HG03103 (cell line): ENCODE measurements around the gene TEX48.
A peak's percentile ranks its signal among the peaks of the same experiment; 100 is the strongest.

Source experiments
- ATAC-seq: cut with Tn5 transposase; IDR thresholded peaks from one replicate; pipeline ENCODE4 v1.9.1; 2021; ENCODE audit warnings: low read depth; ENCODE audit not compliant: unreplicated experiment

Gene TEX48

GRCh38 chr9:114694146-114694545 lies 12.2 kb upstream of the TEX48 start:
- ATAC-seq, result no peak

DNA sequence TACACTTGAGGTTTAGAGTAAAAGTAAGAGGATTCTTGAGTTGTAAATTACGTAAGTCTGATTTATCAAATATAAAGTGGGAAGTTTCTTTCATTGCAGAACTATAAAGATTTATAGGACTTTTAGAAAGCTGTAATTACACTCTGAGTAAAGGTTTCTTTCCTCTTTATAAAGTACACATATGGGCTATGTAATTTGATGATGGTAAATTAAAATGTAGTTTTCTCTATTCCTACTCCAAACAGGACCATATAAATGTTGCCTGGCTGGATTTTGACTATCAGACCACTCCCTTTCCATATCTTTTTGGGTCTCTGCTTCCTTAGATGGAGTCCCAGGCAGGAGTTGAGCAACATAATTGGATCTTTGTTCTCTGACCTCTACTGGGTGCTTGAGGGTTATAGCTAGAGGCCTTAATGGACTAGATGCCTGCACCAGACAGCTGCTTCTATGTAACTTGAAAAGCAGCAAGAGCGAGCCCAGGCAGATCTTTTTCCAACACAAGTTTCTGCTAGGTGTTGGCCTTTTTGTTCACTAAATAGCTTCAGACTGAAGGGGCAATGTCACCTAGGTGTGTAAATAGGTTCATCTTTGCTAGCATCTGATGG lies 11.4 kb upstream of the TEX48 start:
- no peak for ATAC-seq

DNA sequence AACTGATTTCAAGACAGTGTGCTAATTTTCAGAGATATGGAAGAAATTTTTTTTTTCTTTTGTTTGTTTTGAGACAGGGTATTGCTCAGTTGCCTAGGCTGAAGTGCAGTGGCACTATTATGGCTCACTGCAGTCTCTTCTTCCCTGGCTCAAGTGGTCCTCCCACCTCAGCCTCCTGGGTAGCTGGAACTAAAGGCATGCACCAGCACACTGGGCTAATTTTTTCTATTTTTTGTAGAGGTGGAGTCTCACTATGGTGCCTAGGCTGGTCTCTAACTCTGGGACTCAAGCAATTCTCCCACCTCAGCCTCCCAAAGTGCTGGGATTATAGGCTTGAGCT lies 9.9 kb upstream of the TEX48 start:
- ATAC-seq, result no peak

DNA sequence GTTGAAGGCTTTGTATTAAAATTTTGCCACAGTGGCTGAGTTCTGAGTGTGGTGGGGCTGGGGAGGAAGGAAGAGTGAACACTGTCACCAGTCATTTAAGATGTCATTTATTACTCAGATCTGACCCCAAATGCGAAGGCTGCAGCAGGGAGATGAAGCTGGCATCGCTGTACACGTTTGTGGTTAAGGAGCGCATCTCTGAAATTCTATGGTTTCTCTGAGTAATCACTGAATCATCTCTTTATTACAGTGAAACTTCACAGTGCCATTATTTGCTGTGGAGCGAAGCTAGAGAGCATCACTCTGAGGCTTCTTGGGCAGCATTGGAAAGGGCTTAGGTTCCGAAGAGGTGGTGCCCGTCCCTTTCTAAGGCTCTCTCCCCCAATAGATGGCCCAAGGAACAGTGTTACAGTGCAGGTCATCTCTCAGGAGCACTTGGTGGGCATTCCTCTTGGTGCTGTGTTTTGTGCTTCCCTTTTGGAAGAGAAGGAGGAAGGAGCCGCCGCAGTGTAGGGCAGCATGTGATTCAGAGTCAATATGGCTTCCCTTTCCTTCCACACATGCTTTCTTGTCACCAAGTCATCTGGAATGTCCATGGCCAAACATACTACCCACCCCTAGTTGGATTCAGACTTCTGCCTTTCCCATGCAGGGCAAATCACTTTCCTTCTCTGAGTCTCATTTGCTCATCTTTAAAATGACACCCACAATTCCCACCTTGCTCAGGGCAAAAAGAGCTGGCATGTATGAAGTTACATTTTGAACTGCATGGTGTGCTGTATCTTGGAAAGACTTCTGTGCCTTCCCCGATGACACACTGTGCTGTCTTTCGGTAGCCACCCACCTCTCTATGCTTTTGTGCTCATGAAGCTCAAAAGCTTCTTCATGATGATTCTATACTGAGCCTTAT lies 9.3 kb upstream of the TEX48 start:
- ATAC-seq, result peak; percentile 61

GRCh38 chr9:114690308-114690707 lies 8.3 kb upstream of the TEX48 start:
- ATAC-seq, result no peak

GRCh38 chr9:114689813-114690212 lies 7.8 kb upstream of the TEX48 start:
- no peak for ATAC-seq

DNA sequence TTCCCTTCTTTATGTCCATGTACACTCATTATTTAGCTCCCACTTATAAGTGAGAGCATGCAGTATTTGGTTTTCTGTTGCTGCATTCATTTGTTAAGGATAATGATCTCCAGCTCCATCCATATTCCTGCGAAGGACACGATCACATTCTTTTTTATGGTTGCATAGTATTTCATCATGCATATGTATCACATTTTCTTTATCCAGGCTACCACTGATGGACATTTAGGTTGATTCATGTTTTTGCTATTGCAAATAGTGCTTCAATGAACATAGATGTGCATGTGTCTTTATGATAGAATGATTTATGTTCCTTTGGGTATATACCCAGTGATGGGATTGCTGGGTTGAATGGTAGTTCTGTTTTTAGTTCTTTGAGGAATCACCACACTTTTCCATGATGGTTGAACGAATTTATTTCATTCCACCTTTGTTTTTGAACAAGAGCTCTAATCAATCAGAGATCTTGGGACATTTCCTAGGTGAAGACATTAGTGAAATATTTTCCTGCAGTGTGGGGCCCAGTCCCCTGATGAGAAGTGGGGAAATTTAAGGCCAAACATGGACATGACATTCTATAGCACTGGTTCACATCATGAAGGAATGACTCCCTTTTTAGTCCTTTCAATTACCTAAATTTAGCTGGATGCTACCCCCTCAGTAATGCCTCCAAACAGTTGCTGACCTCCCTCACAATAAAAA lies 7.1 kb upstream of the TEX48 start:
- no peak for ATAC-seq

DNA sequence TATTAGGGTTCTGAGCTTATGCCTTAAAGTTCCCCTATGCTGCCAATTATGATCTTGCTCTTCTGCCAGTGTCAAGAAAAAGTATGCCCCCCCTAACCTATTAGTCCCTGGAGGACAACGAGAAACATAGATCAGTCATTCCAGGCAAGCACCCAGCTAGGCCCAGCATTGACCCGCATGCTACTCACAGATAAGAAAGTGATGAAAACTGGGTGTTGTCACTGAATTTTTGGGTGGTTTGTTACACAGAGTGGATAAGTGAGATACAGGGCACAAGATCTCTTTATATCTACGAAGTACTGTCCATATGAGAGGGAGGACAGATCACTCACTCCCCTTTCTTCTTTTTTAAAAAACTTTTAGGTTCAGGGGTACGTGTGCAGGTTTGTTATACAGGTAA lies 6.4 kb upstream of the TEX48 start:
- no peak for ATAC-seq

DNA sequence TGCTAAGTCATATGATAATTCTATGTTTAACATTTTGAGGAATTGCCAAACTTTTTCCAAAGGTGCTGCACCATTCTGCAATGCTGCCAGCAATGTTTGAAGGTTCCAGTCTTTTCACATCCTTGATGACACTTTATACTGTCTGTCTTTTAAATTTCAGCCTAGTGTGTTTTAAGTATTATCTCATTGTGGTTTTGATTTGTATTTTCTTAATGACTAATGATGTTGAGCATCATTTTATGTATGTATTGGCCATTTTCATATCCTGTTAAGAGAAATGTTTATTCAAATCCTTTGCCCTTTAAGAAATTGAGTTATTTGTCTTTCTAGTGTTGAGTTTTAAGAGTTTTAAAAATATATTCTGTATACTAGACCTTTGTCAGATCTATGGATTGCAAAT lies 5.0 kb upstream of the TEX48 start:
- no peak for ATAC-seq

DNA sequence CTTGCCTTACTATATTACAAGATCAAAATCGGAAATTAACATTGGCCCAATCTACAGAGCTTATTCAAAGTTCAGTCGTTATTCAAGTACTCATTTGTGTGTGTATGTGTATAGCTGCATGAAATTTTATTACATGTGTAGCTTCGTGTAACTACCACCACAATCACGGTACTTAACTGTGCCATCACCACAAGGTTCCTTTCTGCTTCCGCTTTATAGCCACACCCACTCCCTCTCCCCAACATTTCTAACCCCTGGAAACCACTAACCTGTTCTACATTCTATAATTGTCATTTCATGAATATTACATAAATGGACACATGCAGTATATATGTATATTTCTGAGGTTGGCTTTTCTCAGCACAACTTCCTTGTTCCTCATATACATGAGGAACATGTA lies 4.0 kb upstream of the TEX48 start:
- no peak for ATAC-seq

GRCh38 chr9:114684036-114684435 lies 2.0 kb upstream of the TEX48 start:
- ATAC-seq, result no peak

- ATAC-seq, result no peak
Observed at GRCh38 chr9:114682846-114683245, 854 bp upstream of the TEX48 start.

DNA sequence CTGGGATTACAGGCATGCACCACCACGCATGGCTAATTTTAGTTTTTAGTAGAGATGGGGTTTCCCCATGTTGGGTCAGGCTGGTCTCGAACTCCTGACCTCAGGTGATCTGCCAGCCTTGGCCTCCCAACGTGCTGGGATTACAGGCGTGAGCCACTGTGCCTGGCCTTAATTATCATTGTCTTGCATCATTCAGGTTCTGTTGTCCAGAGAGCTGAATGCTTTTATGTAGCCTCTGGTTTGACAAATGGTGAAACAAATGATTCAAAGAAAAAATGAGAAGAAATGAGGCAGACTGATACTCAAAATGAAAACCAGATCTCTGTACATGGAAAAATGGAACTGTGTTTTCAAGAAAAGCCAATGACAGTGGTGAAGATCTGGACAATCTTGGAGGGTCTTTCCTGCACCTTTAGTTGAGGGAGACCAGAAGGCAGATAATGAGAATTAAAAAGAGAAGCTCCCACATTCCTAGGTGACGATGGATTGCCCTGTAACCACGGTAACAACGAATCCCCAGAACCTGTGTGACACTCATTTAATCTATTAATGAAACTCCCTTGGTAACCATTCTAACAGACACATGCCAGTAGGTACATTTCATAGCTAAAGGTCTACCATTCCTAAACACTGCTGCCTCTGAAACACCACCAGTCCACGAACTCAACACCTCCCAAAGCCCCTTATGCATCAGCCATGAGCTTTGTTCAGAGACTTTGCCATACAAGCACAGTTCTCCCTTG lies 1.6 kb downstream of the TEX48 start:
- no peak for ATAC-seq

- ATAC-seq, result no peak
Observed at GRCh38 chr9:114678795-114679194, 3.2 kb downstream of the TEX48 start.

- no peak for ATAC-seq
Observed at GRCh38 chr9:114678130-114678529, 3.9 kb downstream of the TEX48 start.

GRCh38 chr9:114677418-114677817 lies 4.6 kb downstream of the TEX48 start:
- no peak for ATAC-seq

GRCh38 chr9:114676901-114677300 lies 5.1 kb downstream of the TEX48 start:
- no peak for ATAC-seq

- ATAC-seq, result no peak
Observed at GRCh38 chr9:114674798-114675540, 7.0 kb downstream of the TEX48 start.

- no peak for ATAC-seq
Observed at GRCh38 chr9:114674076-114674797, 7.8 kb downstream of the TEX48 start.

GRCh38 chr9:114671605-114672004 lies 10.4 kb downstream of the TEX48 start:
- ATAC-seq, result no peak
